HepG2 (cell line): Measurements from ENCODE around the gene LCN12. TPM values are rescaled to one million over a fixed set of nuclear protein-coding genes. Genes with fewer than 3 reads are reported as not detected.

Experiments used
- BRF2 ChIP-seq: sonication (generic); formaldehyde crosslinking; IDR thresholded peaks from 2 replicates; pipeline ENCODE4 v1.8.1; 2022; ENCODE audit warnings: mild to moderate bottlenecking, missing genetic modification reagents
- CEBPB ChIP-seq: IDR thresholded peaks from 2 replicates; pipeline ENCODE4 v1.6.1; 2011; ENCODE audit warnings: low read depth, low read length, improper control_type of control experiment, borderline replicate concordance
- FOXK1 ChIP-seq: sonication (generic); formaldehyde crosslinking; IDR thresholded peaks from 2 replicates; pipeline ENCODE4 v1.4.0; 2020; ENCODE audit warnings: low read depth, missing genetic modification reagents, borderline replicate concordance
- MAZ ChIP-seq, 2 experiments: sonication (generic) in 1 of 2; formaldehyde crosslinking in 1 of 2; IDR thresholded peaks; 2 replicates each; pipeline versions ENCODE4 v1.5.0 to v1.6.1; 2012 to 2020; ENCODE audit warnings: low read depth in 2 of 2, mild to moderate bottlenecking in 2 of 2, borderline replicate concordance in 1 of 2, improper control_type of control experiment in 1 of 2, low read length in 1 of 2, missing genetic modification reagents in 1 of 2, moderate library complexity in 1 of 2
- MBD4 ChIP-seq: IDR thresholded peaks from 2 replicates; pipeline ENCODE4 v1.6.1; 2012; ENCODE audit warnings: low read length, inconsistent platforms, borderline replicate concordance
- MNT ChIP-seq: fragments of 450-650 bp; IDR thresholded peaks from 2 replicates; pipeline ENCODE4 v1.6.1; 2016
- PHF8 ChIP-seq: sonication (generic); formaldehyde crosslinking; IDR thresholded peaks from 2 replicates; pipeline ENCODE4 v1.5.0; 2020; ENCODE audit warnings: missing genetic modification reagents
- RCOR2 ChIP-seq: IDR thresholded peaks from 2 replicates; pipeline ENCODE4 v1.6.1; 2016; ENCODE audit warnings: missing biosample characterization, missing genetic modification reagents
- RORA ChIP-seq: sonication (generic); formaldehyde crosslinking; IDR thresholded peaks from 2 replicates; pipeline ENCODE4 v1.5.0; 2020; ENCODE audit warnings: mild to moderate bottlenecking, missing genetic modification reagents, moderate library complexity
- TCF7 ChIP-seq: sonication (generic); IDR thresholded peaks from 2 replicates; pipeline ENCODE4 v1.6.1; 2016; ENCODE audit warnings: antibody characterized with exemption, low read depth
- TP53 ChIP-seq: sonication (generic); formaldehyde crosslinking; conservative IDR thresholded peaks from 2 replicates; pipeline ENCODE4 v1.4.0; 2020; ENCODE audit warnings: missing genetic modification reagents
- USF2 ChIP-seq, 2 experiments: sonication (generic) in 1 of 2; formaldehyde crosslinking in 1 of 2; IDR thresholded peaks; 2 replicates each; pipeline versions ENCODE4 v1.5.1 to v1.6.1; 2011 to 2020; ENCODE audit warnings: borderline replicate concordance in 1 of 2, low read depth in 1 of 2, low read length in 1 of 2, mild to moderate bottlenecking in 1 of 2, missing genetic modification reagents in 1 of 2, moderate library complexity in 1 of 2
- ZNF121 ChIP-seq: sonication (generic); formaldehyde crosslinking; IDR thresholded peaks from 2 replicates; pipeline ENCODE4 v1.5.0; 2020; ENCODE audit warnings: mild to moderate bottlenecking, missing genetic modification reagents
- ZNF136 ChIP-seq: sonication (generic); formaldehyde crosslinking; IDR thresholded peaks from 2 replicates; pipeline ENCODE4 v1.8.1; 2022; ENCODE audit warnings: low read depth, mild to moderate bottlenecking, moderate library complexity, missing genetic modification reagents
- ZNF263 ChIP-seq: sonication (generic); formaldehyde crosslinking; IDR thresholded peaks from 2 replicates; pipeline ENCODE4 v1.4.0; 2020; ENCODE audit warnings: missing genetic modification reagents
- ZNF296 ChIP-seq: sonication (generic); formaldehyde crosslinking; conservative IDR thresholded peaks from 2 replicates; pipeline ENCODE4 v1.5.0; 2020; ENCODE audit warnings: mild to moderate bottlenecking, missing genetic modification reagents
- ZNF564 ChIP-seq: sonication (generic); formaldehyde crosslinking; IDR thresholded peaks from 2 replicates; pipeline ENCODE4 v1.8.1; 2023; ENCODE audit warnings: mild to moderate bottlenecking, missing genetic modification reagents
- ZNF678 ChIP-seq: sonication (generic); formaldehyde crosslinking; IDR thresholded peaks from 2 replicates; pipeline ENCODE4 v1.4.0; 2020; ENCODE audit warnings: mild to moderate bottlenecking, missing genetic modification reagents
- ZNF746 ChIP-seq: sonication (generic); formaldehyde crosslinking; IDR thresholded peaks from 2 replicates; pipeline ENCODE4 v1.8.0; 2022; ENCODE audit warnings: mild to moderate bottlenecking, missing genetic modification reagents
- ZNF749 ChIP-seq: sonication (generic); formaldehyde crosslinking; IDR thresholded peaks from 2 replicates; pipeline ENCODE4 v1.8.0; 2022; ENCODE audit warnings: mild to moderate bottlenecking, missing genetic modification reagents, moderate library complexity, borderline replicate concordance
- ZNF883 ChIP-seq: sonication (generic); formaldehyde crosslinking; IDR thresholded peaks from 2 replicates; pipeline ENCODE4 v1.5.1; 2020; ENCODE audit warnings: mild to moderate bottlenecking, missing genetic modification reagents; ENCODE audit errors: not compliant biosample characterization
- ZSCAN5A ChIP-seq: sonication (generic); formaldehyde crosslinking; IDR thresholded peaks from 2 replicates; pipeline ENCODE4 v1.8.0; 2022; ENCODE audit warnings: mild to moderate bottlenecking, missing genetic modification reagents, borderline replicate concordance
- polyA plus RNA-seq, 8 experiments: library from polyadenylated mRNA; depleted of rRNA in 3 of 8; stranded (reverse) in 7 of 8; unstranded in 1 of 8; fragments of >200 nt; fragmentation: Illumina TruSeq in 4 of 8; extraction: Trizol in 4 of 8; gene quantifications; 2 replicates each; pipeline versions ENCODE4 v1.2.1 to v1.2.3, GENCODE V29; 2011 to 2016; ENCODE audit warnings: low read depth in 4 of 8, missing spikeins in 1 of 8, mixed read lengths in 1 of 8; ENCODE audit not compliant: insufficient read depth in 1 of 8
- total RNA-seq, 5 experiments: library from RNA; depleted of rRNA; stranded (reverse); fragments of >200 nt; fragmentation: Illumina TruSeq; extraction: Trizol; gene quantifications; 2 replicates each; pipeline ENCODE4 v1.2.3, GENCODE V29; 2016; ENCODE audit warnings: low read depth in 1 of 5

LCN12 gene
- total and polyA plus RNA-seq, 2 of the 13 experiments (the other 11 are each of a cell fraction or from before 2014, with no cell fraction given): 3.4 to 6.9 TPM

- TF ChIP-seq ZNF121 (CRISPR knock-in tag) (no peak), ZNF749 (CRISPR knock-in tag) (no peak), ZNF296 (no peak), RCOR2 (CRISPR knock-in tag) (no peak), ZNF746 (no peak), RORA (CRISPR knock-in tag) (no peak), ZSCAN5A (CRISPR knock-in tag) (no peak), ZNF678 (CRISPR knock-in tag) (0 out of 2 replicates have a peak, but pooled peaks have one; percentile 24), ZNF883 (CRISPR knock-in tag) (no peak), ZNF136 (no peak), FOXK1 (CRISPR knock-in tag) (no peak), MBD4 (no peak), CEBPB (no peak), ZNF564 (CRISPR knock-in tag) (no peak), USF2 (IDR thresholded peaks at IDR 0.05; ENCODE audit: low read depth, low read length) (no peak), USF2 (CRISPR knock-in tag; IDR thresholded peaks at IDR 0.05; ENCODE audit: borderline replicate concordance) (no peak), PHF8 (peak; percentile 47; the same call in 1 of the 2 replicates), MAZ (IDR thresholded peaks at IDR 0.05; ENCODE audit: borderline replicate concordance, low read depth, low read length) (no peak), MAZ (CRISPR knock-in tag; IDR thresholded peaks at IDR 0.05; ENCODE audit: low read depth) (no peak), TCF7 (no peak), TP53 (CRISPR knock-in tag) (no peak), MNT (no peak), ZNF263 (CRISPR knock-in tag) (no peak), BRF2 (no peak)
Observed at GRCh38 chr9:136943291-136944211, 8.5 kb upstream of the LCN12 start (continued).
